NT2/D1 (cell line): ENCODE data around the gene CD79A.

Experiments
- DNase-seq: peaks from one replicate; pipeline ENCODE4 v3.0.0-alpha.2; 2011; ENCODE audit warnings: low read depth, low spot score
- H3K27me3 ChIP-seq: 2 replicates; pipeline ENCODE4 v1.6.0; 2011; ENCODE audit warnings: mild to moderate bottlenecking; ENCODE audit not compliant: insufficient read length, insufficient read depth
- H3K36me3 ChIP-seq: 2 replicates; pipeline ENCODE4 v1.6.1; 2011; ENCODE audit warnings: mild to moderate bottlenecking, low read length, mixed read lengths; ENCODE audit not compliant: insufficient read depth, insufficient read length
- H3K4me1 ChIP-seq: 2 replicates; pipeline ENCODE4 v1.5.1; 2011; ENCODE audit not compliant: insufficient read depth, insufficient read length
- H3K4me3 ChIP-seq: 2 replicates; pipeline ENCODE4 v1.5.1; 2011; ENCODE audit warnings: low read depth; ENCODE audit not compliant: insufficient read length
- H3K9ac ChIP-seq: 2 replicates; pipeline ENCODE4 v1.6.0; 2011; ENCODE audit warnings: low read depth; ENCODE audit not compliant: insufficient read length
- H3K9me3 ChIP-seq: 2 replicates; pipeline ENCODE4 v1.5.1; 2011; ENCODE audit warnings: mild to moderate bottlenecking, low read length; ENCODE audit not compliant: insufficient read depth
- SUZ12 ChIP-seq: IDR thresholded peaks from 2 replicates; pipeline ENCODE4 v1.6.1; 2011; ENCODE audit not compliant: insufficient read length, insufficient read depth; ENCODE audit errors: extremely low read depth
- YY1 ChIP-seq: IDR thresholded peaks from 2 replicates; pipeline ENCODE4 v1.6.1; 2011; ENCODE audit not compliant: insufficient read length, insufficient read depth
- ZNF274 ChIP-seq: IDR thresholded peaks from 2 replicates; pipeline ENCODE4 v1.6.1; 2011; ENCODE audit warnings: mild to moderate bottlenecking, low read depth, low read length

CD79A gene

GRCh38 chr19:41917676-41918075 is 40.6 kb downstream of the CD79A start:
- H3K9ac ChIP-seq = no peak overlapping the region
- no peak overlapping the region for H3K4me3 ChIP-seq
- H3K36me3 ChIP-seq = no peaks in the 10 kb centered on the region
- no peak for DNase-seq
- TF ChIP-seq YY1 (no peak), ZNF274 (no peak), SUZ12 (no peak)
- peaks cover 9% of the 10 kb centered on the region for H3K4me1 ChIP-seq
- no peaks in the 10 kb centered on the region for H3K9me3 ChIP-seq
- peaks cover 92% of the 10 kb centered on the region for H3K27me3 ChIP-seq

GRCh38 chr19:41918095-41918494 is 41.0 kb downstream of the CD79A start:
- TF ChIP-seq YY1 (no peak), SUZ12 (no peak)
- DNase-seq = no peak
- peaks cover 9% of the 10 kb centered on the region for H3K4me1 ChIP-seq
- no peaks in the 10 kb centered on the region for H3K9me3 ChIP-seq
- no peak overlapping the region for H3K9ac ChIP-seq
- no peaks in the 10 kb centered on the region for H3K36me3 ChIP-seq
- no peak overlapping the region for H3K4me3 ChIP-seq
- peaks cover 92% of the 10 kb centered on the region for H3K27me3 ChIP-seq

- H3K9me3 ChIP-seq = no peaks in the 10 kb centered on the region
- no peak overlapping the region for H3K9ac ChIP-seq
- no peak for TF ChIP-seq SUZ12
- H3K27me3 ChIP-seq = peaks cover 90% of the 10 kb centered on the region
- DNase-seq = no peak
- peaks cover 9% of the 10 kb centered on the region for H3K4me1 ChIP-seq
- H3K36me3 ChIP-seq = no peaks in the 10 kb centered on the region
- H3K4me3 ChIP-seq = no peak overlapping the region
Observed at GRCh38 chr19:41918653-41919244, 41.7 kb downstream of the CD79A start.

- Histone ChIP-seq H3K4me1 (peaks cover 6% of the 10 kb centered on the region), H3K36me3 (no peaks in the 10 kb centered on the region), H3K9ac (no peak overlapping the region), H3K4me3 (no peak overlapping the region), H3K27me3 (peaks cover 90% of the 10 kb centered on the region), H3K9me3 (no peaks in the 10 kb centered on the region)
- TF ChIP-seq YY1 (no peak), ZNF274 (no peak), SUZ12 (no peak)
- no peak for DNase-seq
Observed at GRCh38 chr19:41919948-41920712, 43.1 kb downstream of the CD79A start.

GRCh38 chr19:41920882-41921576 is 44.0 kb downstream of the CD79A start:
- peaks cover 6% of the 10 kb centered on the region for H3K4me1 ChIP-seq
- H3K9me3 ChIP-seq = no peaks in the 10 kb centered on the region
- H3K4me3 ChIP-seq = no peak overlapping the region
- DNase-seq = no peak
- TF ChIP-seq ZNF274 (no peak), SUZ12 (no peak), YY1 (no peak)
- no peak overlapping the region for H3K9ac ChIP-seq
- no peaks in the 10 kb centered on the region for H3K36me3 ChIP-seq
- peaks cover 90% of the 10 kb centered on the region for H3K27me3 ChIP-seq

- Histone ChIP-seq H3K36me3 (no peaks in the 10 kb centered on the region), H3K4me3 (no peak overlapping the region), H3K27me3 (peaks cover 90% of the 10 kb centered on the region)
Observed at GRCh38 chr19:41921577-41922576, 44.8 kb downstream of the CD79A start.

More at GRCh38 chr19:41921577-41922576, 44.8 kb downstream of the CD79A start:
- Histone ChIP-seq H3K9me3 (no peaks in the 10 kb centered on the region), H3K9ac (no peak overlapping the region), H3K4me1 (peaks cover 6% of the 10 kb centered on the region)
- no peak for DNase-seq
- TF ChIP-seq YY1 (no peak), ZNF274 (no peak), SUZ12 (no peak)
